Ectodermal cell (in vitro differentiated cells): Measurements from ENCODE around the gene GALNT4. TPM values are rescaled to one million over a fixed set of nuclear protein-coding genes. Genes with fewer than 3 reads are reported as not detected.

Experiments
- H3K27ac ChIP-seq: 2 replicates; pipeline ENCODE4 v1.7.0; 2013; ENCODE audit warnings: mild to moderate bottlenecking, low read depth, low read length; ENCODE audit not compliant: insufficient read depth, poor library complexity, severe bottlenecking
- H3K27me3 ChIP-seq: 2 replicates; pipeline ENCODE4 v1.7.0; 2013; ENCODE audit warnings: mild to moderate bottlenecking, low read length; ENCODE audit not compliant: insufficient read depth, control insufficient read depth, poor library complexity, severe bottlenecking
- H3K36me3 ChIP-seq: one replicate; pipeline ENCODE4 v1.7.0; 2013; ENCODE audit warnings: low read length; ENCODE audit not compliant: control insufficient read depth, insufficient read depth
- H3K4me1 ChIP-seq: one replicate; pipeline ENCODE4 v1.7.0; 2013; ENCODE audit warnings: low read length; ENCODE audit not compliant: control insufficient read depth, insufficient read depth
- H3K4me3 ChIP-seq: 2 replicates; pipeline ENCODE4 v1.7.0; 2013; ENCODE audit warnings: low read depth, low read length, control low read depth; ENCODE audit not compliant: insufficient read depth
- H3K9me3 ChIP-seq: 2 replicates; pipeline ENCODE4 v1.7.0; 2013; ENCODE audit warnings: mild to moderate bottlenecking, low read length, moderate library complexity; ENCODE audit not compliant: control insufficient read depth
- WGBS, 2 experiments: methylation state at CpG; one replicate each; pipeline ENCODE4 v1.1.7; 2013; ENCODE audit warnings: missing lambda C conversion rate in 2 of 2; 5-methylcytosine and 5-hydroxymethylcytosine counted together
- polyA plus RNA-seq, 4 experiments: library from polyadenylated mRNA; stranded (reverse); fragments of 50-300 nt; gene quantifications; one replicate each; pipeline ENCODE4 v1.2.3, GENCODE V29; 2013

GALNT4 gene
- 1.1 TPM for polyA plus RNA-seq (2013, experiment 1 of 4)
- 4.0 TPM for polyA plus RNA-seq (2013, experiment 2 of 4)
- polyA plus RNA-seq (2013, experiment 3 of 4), result 2.6 TPM
- 1.6 TPM for polyA plus RNA-seq (2013, experiment 4 of 4)

DNA sequence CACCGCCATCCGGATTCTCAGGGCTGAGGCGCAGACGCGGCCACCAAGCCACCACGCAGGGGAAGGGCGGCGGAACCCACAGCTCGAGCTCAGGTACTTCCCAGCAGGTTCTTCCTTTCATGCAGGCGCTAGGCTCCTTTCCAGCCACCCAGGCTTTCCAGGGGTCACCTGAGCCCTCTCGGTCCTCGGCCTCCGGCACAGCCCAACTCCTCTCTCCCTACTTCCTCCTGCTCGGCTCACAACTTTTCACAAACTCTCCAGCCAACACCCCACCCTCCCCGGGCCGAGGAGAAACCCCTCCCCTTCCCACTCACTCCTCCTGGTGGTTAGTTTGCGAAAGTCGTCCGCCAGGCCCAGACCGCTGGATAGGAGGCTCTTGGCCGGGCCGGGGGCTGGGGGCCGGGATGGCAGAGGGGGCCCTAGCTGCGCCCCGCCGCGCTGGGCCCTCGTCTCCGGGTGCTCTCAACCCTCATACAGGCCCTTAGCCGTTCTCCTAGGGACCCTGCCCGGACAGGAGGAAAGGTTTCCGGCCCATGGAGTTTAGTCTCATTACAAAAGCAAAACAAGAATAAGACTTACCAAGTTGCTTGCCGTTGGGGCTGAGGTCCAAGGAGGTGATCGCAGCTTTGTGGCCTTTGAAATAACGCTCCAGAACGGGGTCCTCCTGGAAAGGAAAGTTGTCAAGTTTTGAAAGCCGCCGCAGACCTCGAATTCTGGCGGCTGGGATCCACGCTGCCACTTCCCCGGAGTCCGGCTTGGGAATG is at the start of gene GALNT4:
GALNT4 (minus strand) TSS at position 256 of the 764 bp plus-strand sequence; CDS start at position 9, 247 bp downstream.
- H3K4me3 ChIP-seq, result peak within 1 kb of the TSS; percentile 91
- H3K27me3 ChIP-seq, result no peaks in the 10 kb centered on the region
- 1% methylated on average over 43 of the region's 43 CpGs for WGBS, 2 experiments
- no peaks in the 10 kb centered on the region for H3K4me1 ChIP-seq
- H3K9me3 ChIP-seq, result no peaks in the 10 kb centered on the region
- no peaks in the 10 kb centered on the region for H3K36me3 ChIP-seq
- H3K27ac ChIP-seq, result peak within 1 kb of the TSS; percentile 39

GRCh38 chr12:89573051-89573810 is 48.6 kb upstream of the GALNT4 start:
- Histone ChIP-seq H3K4me3 (no peak overlapping the region), H3K27me3 (no peaks in the 10 kb centered on the region), H3K36me3 (no peaks in the 10 kb centered on the region), H3K4me1 (peaks cover 10% of the 10 kb centered on the region), H3K27ac (no peak overlapping the region), H3K9me3 (no peaks in the 10 kb centered on the region)
- 93 to 98% methylated on average over 5 of the region's 5 CpGs for WGBS, 2 experiments

DNA sequence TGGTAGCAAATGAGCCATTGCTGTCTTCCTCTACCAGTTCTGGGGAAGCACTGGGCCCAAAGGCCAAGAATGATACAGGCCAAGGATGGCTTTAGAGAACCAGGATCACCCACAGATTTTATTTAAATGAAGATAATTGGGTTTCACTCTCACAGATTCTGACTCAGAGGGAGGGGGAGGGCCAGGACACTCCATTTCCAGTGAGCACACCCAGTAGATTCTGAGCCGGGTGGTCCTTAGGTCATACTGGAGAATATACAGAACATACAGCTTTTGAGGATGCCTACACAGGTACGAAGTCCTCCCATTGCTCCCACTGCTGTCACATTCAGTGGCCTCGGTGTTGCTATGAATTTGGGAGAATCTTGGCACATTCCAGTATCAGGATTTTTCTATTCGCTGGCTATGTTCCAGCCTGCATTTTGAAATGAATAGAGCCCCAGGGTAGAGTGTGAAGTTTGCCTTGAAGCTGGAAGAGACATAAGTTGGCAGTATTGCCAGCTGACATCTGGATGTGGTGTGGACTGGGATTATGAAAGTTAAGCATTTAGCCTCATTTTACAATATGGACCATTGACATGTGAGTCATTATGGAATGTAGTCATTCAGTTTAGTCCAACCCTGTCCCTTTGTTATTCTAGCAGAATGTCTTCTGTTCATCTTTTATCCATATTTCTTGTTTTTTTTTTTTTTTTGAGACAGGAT is 47.0 kb upstream of the GALNT4 start:
- no peaks in the 10 kb centered on the region for H3K27me3 ChIP-seq
- H3K9me3 ChIP-seq, result no peaks in the 10 kb centered on the region
- H3K4me3 ChIP-seq, result no peak overlapping the region
- peaks cover 10% of the 10 kb centered on the region for H3K4me1 ChIP-seq
- H3K27ac ChIP-seq, result no peak overlapping the region
- 94 to 96% methylated on average over 4 of the region's 4 CpGs for WGBS, 2 experiments
- H3K36me3 ChIP-seq, result no peaks in the 10 kb centered on the region

- H3K36me3 ChIP-seq, result no peaks in the 10 kb centered on the region
- H3K4me3 ChIP-seq, result no peak overlapping the region
- no peaks in the 10 kb centered on the region for H3K9me3 ChIP-seq
- no peak overlapping the region for H3K27ac ChIP-seq
- H3K27me3 ChIP-seq, result no peaks in the 10 kb centered on the region
- H3K4me1 ChIP-seq, result no peaks in the 10 kb centered on the region
- 89 to 90% methylated on average over 5 of the region's 5 CpGs for WGBS, 2 experiments
These were observed 43.9 kb upstream of the GALNT4 start for GRCh38 chr12:89568484-89568883.

DNA sequence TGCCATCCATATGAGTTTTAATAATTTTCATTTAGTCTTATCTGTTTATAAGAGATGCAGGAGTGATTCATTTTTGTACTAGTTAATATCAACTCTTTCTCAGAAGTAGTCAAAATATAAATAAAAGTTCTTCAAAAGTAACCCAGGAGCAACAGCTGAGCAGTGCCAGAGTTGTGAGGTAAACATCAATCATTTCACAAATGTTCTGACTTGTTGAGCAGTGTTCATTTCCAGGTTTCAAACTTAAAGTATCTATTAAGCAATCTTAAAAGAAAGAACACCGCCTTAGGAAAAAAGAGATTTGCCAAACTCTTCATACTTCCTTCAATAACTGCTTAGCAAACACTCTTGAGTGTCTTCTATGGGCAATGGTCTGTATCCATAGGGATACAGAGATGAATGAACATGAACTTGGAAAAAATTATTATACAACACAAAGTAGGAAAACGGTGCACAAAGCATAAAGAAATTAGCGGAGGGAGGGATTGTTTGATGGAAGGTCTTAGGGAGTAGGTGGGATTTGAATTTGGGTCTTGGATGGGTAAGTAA is 43.2 kb upstream of the GALNT4 start:
- 88 to 90% methylated on average over 3 of the region's 3 CpGs for WGBS, 2 experiments
- H3K9me3 ChIP-seq, result no peaks in the 10 kb centered on the region
- H3K27me3 ChIP-seq, result no peaks in the 10 kb centered on the region

DNA sequence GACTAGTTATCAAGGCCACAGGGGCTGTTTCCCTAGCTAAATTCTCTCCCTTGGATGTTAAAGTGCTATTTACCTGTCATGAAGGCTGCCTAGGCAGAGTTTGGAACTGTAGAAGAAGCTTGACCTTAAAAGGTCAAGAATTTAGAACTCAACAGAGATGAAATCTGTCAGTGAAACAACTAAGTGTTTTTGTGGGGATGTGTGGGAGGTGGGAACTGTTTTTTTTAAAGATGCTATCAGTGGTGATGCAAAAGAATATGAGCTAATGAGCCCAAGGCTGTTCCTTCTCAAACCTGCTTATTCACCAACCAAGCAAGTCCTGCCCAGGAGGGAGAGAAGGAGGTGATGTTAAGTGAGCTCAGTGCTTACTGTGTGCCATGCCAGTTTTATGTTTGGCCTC is 42.0 kb upstream of the GALNT4 start:
- no peak overlapping the region for H3K27ac ChIP-seq

More for the DNA sequence above, 43.2 kb upstream of the GALNT4 start:
- Histone ChIP-seq H3K36me3 (no peaks in the 10 kb centered on the region), H3K4me1 (no peaks in the 10 kb centered on the region), H3K4me3 (no peak overlapping the region), H3K27ac (no peak overlapping the region)

GRCh38 chr12:89565002-89565401 is 40.4 kb upstream of the GALNT4 start:
- H3K27ac ChIP-seq, result no peak overlapping the region
- no peaks in the 10 kb centered on the region for H3K36me3 ChIP-seq
- H3K9me3 ChIP-seq, result no peaks in the 10 kb centered on the region
- H3K27me3 ChIP-seq, result no peaks in the 10 kb centered on the region
- H3K4me3 ChIP-seq, result no peak overlapping the region
- no peaks in the 10 kb centered on the region for H3K4me1 ChIP-seq

More for the DNA sequence above, 42.0 kb upstream of the GALNT4 start:
- H3K9me3 ChIP-seq, result no peaks in the 10 kb centered on the region
- H3K27me3 ChIP-seq, result no peaks in the 10 kb centered on the region
- H3K36me3 ChIP-seq, result no peaks in the 10 kb centered on the region
- no peak overlapping the region for H3K4me3 ChIP-seq
- no peaks in the 10 kb centered on the region for H3K4me1 ChIP-seq

- H3K4me1 ChIP-seq, result no peaks in the 10 kb centered on the region
- no peaks in the 10 kb centered on the region for H3K36me3 ChIP-seq
- WGBS, 2 experiments, result 92 to 95% methylated on average over 10 of the region's 10 CpGs
- H3K9me3 ChIP-seq, result no peaks in the 10 kb centered on the region
- H3K27me3 ChIP-seq, result no peaks in the 10 kb centered on the region
- H3K27ac ChIP-seq, result no peak overlapping the region
- H3K4me3 ChIP-seq, result no peak overlapping the region
These were observed 35.2 kb upstream of the GALNT4 start for GRCh38 chr12:89559753-89560152.

DNA sequence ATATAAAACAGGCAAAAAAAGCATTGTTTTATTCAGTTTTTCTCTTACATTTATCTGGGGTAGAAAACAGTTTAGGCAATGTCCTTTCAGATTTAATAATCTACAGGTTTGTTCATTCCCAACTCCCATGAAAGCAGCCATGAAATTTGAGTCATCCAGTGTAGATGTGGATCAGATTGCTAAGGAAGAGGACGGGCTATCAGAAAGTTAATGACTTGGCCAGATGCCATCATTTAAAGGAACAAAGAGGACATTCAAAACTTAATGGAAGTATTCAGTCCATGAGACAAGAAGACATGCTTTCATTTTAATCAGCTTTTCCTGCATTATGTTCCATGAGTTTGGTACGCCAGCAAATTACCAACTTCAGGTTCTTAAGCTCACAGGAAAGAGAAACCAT is 32.4 kb upstream of the GALNT4 start:
- H3K36me3 ChIP-seq, result no peaks in the 10 kb centered on the region
- WGBS, 2 experiments, result 89 to 92% methylated on average over 2 of the region's 2 CpGs
- H3K4me1 ChIP-seq, result no peaks in the 10 kb centered on the region
- no peak overlapping the region for H3K4me3 ChIP-seq
- H3K27me3 ChIP-seq, result no peaks in the 10 kb centered on the region
- H3K9me3 ChIP-seq, result no peaks in the 10 kb centered on the region
- H3K27ac ChIP-seq, result no peak overlapping the region

- Histone ChIP-seq H3K36me3 (no peaks in the 10 kb centered on the region), H3K27ac (no peak overlapping the region), H3K4me1 (no peaks in the 10 kb centered on the region), H3K4me3 (no peak overlapping the region), H3K9me3 (no peaks in the 10 kb centered on the region), H3K27me3 (no peaks in the 10 kb centered on the region)
- 79 to 94% methylated on average over 1 of the region's 1 CpG for WGBS, 2 experiments
These were observed 27.8 kb upstream of the GALNT4 start for GRCh38 chr12:89552376-89552775.
